ENCODE measurements around the gene MEGF11. TPM values are rescaled to one million over a fixed set of nuclear protein-coding genes. Genes with fewer than 3 reads are reported as not detected.

MEGF11 gene
- total RNA-seq, 1 donor from 2014 or later, result 0.77 TPM

DNA sequence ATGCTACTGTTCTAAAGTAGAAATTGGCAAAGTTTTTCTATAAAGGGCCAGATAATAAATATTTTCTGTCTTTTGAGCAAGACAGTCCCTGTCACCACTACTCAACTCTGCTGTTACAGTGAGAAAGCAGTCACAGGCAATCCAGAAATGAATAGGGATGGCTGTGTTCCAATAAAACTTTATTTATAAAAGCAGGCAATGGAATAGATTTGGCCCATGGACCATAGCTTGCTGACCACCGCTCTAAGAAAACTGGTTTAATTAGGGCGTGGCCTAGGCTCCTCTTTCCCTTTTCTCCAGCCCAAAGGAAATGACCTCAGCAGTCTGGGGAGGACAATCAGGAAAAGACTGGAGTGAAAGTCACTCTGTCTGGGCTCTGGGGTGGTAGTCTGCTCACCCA is 183.8 kb downstream of the MEGF11 start:
- H3K9me3 Mint-ChIP-seq (ENCODE audit: unreplicated experiment), result no peaks in the 10 kb centered on the region
- no peak overlapping the region for H3K4me3 Mint-ChIP-seq (ENCODE audit: unreplicated experiment)
- TF ChIP-seq CTCF (IDR thresholded peaks at IDR 0.05; ENCODE audit: unreplicated experiment), result no peak
- H3K4me1 Mint-ChIP-seq (ENCODE audit: unreplicated experiment), result no peaks in the 10 kb centered on the region
- H3K27ac Mint-ChIP-seq (ENCODE audit: unreplicated experiment), result no peak overlapping the region
- peaks cover 4% of the 10 kb centered on the region for H3K27me3 Mint-ChIP-seq (ENCODE audit: unreplicated experiment)
- DNase-seq (ENCODE audit: low spot score), result no peak
- H3K36me3 Mint-ChIP-seq (ENCODE audit: low read depth, unreplicated experiment), result no peaks in the 10 kb centered on the region

GRCh38 chr15:66068801-66069200 is 184.7 kb downstream of the MEGF11 start:
- no peak for TF ChIP-seq CTCF (IDR thresholded peaks at IDR 0.05; ENCODE audit: unreplicated experiment)
- Mint-ChIP-seq H3K4me3 (ENCODE audit: unreplicated experiment) (no peak overlapping the region), H3K27me3 (ENCODE audit: unreplicated experiment) (peaks cover 4% of the 10 kb centered on the region), H3K27ac (ENCODE audit: unreplicated experiment) (no peak overlapping the region), H3K4me1 (ENCODE audit: unreplicated experiment) (no peaks in the 10 kb centered on the region), H3K9me3 (ENCODE audit: unreplicated experiment) (no peaks in the 10 kb centered on the region), H3K36me3 (ENCODE audit: low read depth, unreplicated experiment) (no peaks in the 10 kb centered on the region)
- DNase-seq (ENCODE audit: low spot score), result no peak

DNA sequence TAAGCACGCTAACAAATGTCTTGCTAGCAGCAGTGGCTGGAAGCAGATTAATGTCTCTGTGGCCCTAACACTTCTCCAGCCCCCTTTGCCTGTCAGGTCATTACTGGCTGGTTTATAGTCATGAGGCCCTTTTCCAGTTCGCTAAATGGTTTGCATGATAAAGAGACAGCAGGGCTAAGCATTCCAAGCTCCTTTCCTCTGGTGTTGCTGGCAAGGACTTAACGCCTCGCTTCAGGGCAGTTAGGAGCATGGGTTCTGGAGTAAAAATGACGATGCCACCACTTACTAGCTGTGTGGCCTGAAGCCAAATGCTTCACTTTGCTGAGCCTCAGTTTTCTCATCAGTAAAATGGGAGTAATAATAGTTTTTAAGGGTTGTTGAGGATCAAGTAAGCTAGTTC is 185.9 kb downstream of the MEGF11 start:
- H3K27me3 Mint-ChIP-seq (ENCODE audit: unreplicated experiment), result peaks cover 4% of the 10 kb centered on the region
- H3K4me1 Mint-ChIP-seq (ENCODE audit: unreplicated experiment), result no peaks in the 10 kb centered on the region
- peaks cover 1% of the 10 kb centered on the region for H3K9me3 Mint-ChIP-seq (ENCODE audit: unreplicated experiment)
- no peak for TF ChIP-seq CTCF (IDR thresholded peaks at IDR 0.05; ENCODE audit: unreplicated experiment)
- H3K27ac Mint-ChIP-seq (ENCODE audit: unreplicated experiment), result no peak overlapping the region
- H3K36me3 Mint-ChIP-seq (ENCODE audit: low read depth, unreplicated experiment), result no peaks in the 10 kb centered on the region
- no peak for DNase-seq (ENCODE audit: low spot score)
- H3K4me3 Mint-ChIP-seq (ENCODE audit: unreplicated experiment), result no peak overlapping the region

GRCh38 chr15:66066481-66066880 is 187.1 kb downstream of the MEGF11 start:
- H3K27me3 Mint-ChIP-seq (ENCODE audit: unreplicated experiment), result peaks cover 4% of the 10 kb centered on the region
- H3K27ac Mint-ChIP-seq (ENCODE audit: unreplicated experiment), result no peak overlapping the region
- no peak for TF ChIP-seq CTCF (IDR thresholded peaks at IDR 0.05; ENCODE audit: unreplicated experiment)
- no peak overlapping the region for H3K4me3 Mint-ChIP-seq (ENCODE audit: unreplicated experiment)
- peaks cover 4% of the 10 kb centered on the region for H3K9me3 Mint-ChIP-seq (ENCODE audit: unreplicated experiment)
- DNase-seq (ENCODE audit: low spot score), result no peak
- H3K4me1 Mint-ChIP-seq (ENCODE audit: unreplicated experiment), result no peaks in the 10 kb centered on the region
- H3K36me3 Mint-ChIP-seq (ENCODE audit: low read depth, unreplicated experiment), result no peaks in the 10 kb centered on the region

- H3K27ac Mint-ChIP-seq (ENCODE audit: unreplicated experiment), result no peak overlapping the region
- peaks cover 4% of the 10 kb centered on the region for H3K9me3 Mint-ChIP-seq (ENCODE audit: unreplicated experiment)
- DNase-seq (ENCODE audit: low spot score), result no peak
- no peak for TF ChIP-seq CTCF (IDR thresholded peaks at IDR 0.05; ENCODE audit: unreplicated experiment)
- H3K4me3 Mint-ChIP-seq (ENCODE audit: unreplicated experiment), result no peak overlapping the region
- H3K4me1 Mint-ChIP-seq (ENCODE audit: unreplicated experiment), result no peaks in the 10 kb centered on the region
- H3K36me3 Mint-ChIP-seq (ENCODE audit: low read depth, unreplicated experiment), result no peaks in the 10 kb centered on the region
- peaks cover 2% of the 10 kb centered on the region for H3K27me3 Mint-ChIP-seq (ENCODE audit: unreplicated experiment)
Observed at GRCh38 chr15:66066005-66066404, 187.5 kb downstream of the MEGF11 start.
